Ovary (tissue), 9 donors: Measurements from ENCODE around the gene CDHR3. TPM values are rescaled to one million over a fixed set of nuclear protein-coding genes. Genes with fewer than 3 reads are reported as not detected.

Experiments
- DNase-seq, 5 donors: peaks; one replicate each; pipeline ENCODE4 v3.0.0-alpha.2; 2019 to 2020
- H3K27ac ChIP-seq, 2 donors: fragments of 200-600 bp; one replicate each; pipeline versions ENCODE4 v1.5.1 to v1.8.0; 2019 to 2022
- H3K27me3 ChIP-seq: fragments of 200-600 bp; one replicate; pipeline ENCODE4 v1.8.0; 2022
- H3K36me3 ChIP-seq: fragments of 200-600 bp; sonication (generic); one replicate; pipeline ENCODE4 v1.5.1; 2019
- H3K4me1 ChIP-seq: one replicate; pipeline ENCODE4 v1.8.1; 2013; ENCODE audit warnings: mild to moderate bottlenecking, moderate library complexity; ENCODE audit not compliant: insufficient read depth
- H3K4me3 ChIP-seq: fragments of 200-600 bp; sonication (generic); one replicate; pipeline ENCODE4 v1.5.1; 2017
- H3K9me3 ChIP-seq, 2 donors: fragments of 200-600 bp in 1 of 2; sonication (generic) in 1 of 2; one replicate each; pipeline versions ENCODE4 v1.5.1 to v1.8.1; 2013 to 2019; ENCODE audit warnings: mild to moderate bottlenecking in 1 of 2, moderate library complexity in 1 of 2
- CTCF ChIP-seq, 3 donors: fragments of 450-650 bp in 2 of 3; fragments of 200-600 bp in 1 of 3; IDR thresholded peaks; one replicate each; pipeline versions ENCODE4 v1.5.1 to v1.8.0; 2016 to 2022; ENCODE audit warnings: antibody characterized with exemption in 3 of 3, mild to moderate bottlenecking in 1 of 3
- EP300 ChIP-seq: sonication (generic); formaldehyde crosslinking; IDR thresholded peaks from one replicate; pipeline ENCODE4 v1.6.1; 2017; ENCODE audit warnings: antibody characterized with exemption
- POLR2A ChIP-seq: fragments of 450-650 bp; IDR thresholded peaks from one replicate; pipeline ENCODE4 v1.6.1; 2017; ENCODE audit warnings: antibody characterized with exemption, mild to moderate bottlenecking, moderate library complexity
- WGBS, 3 donors: extraction: QIAGEN DNeasy Blood & Tissue Kit in 1 of 3; methylation state at CpG; one replicate each; pipeline versions ENCODE4 v1.1.5 to v1.1.7; 2013 to 2017; 5-methylcytosine and 5-hydroxymethylcytosine counted together
- intact Hi-C, 4 donors: fragments of 100-400 bp; cut with DNase I; formaldehyde crosslinking; loops; one replicate each; pipeline versions ENCODE4 v1.11.0 to v1.15.1; 2022 to 2023
- polyA plus RNA-seq, 2 donors: library from polyadenylated mRNA; stranded (reverse); fragments of 200-250 nt in 1 of 2; fragments of 350-450 nt in 1 of 2; fragmentation: Illumina TruSeq in 1 of 2; extraction: RNeasy Lipid Tissue Mini Kit (QIAGEN cat#74804) in 1 of 2; gene quantifications; one replicate each; pipeline ENCODE4 v1.2.3, GENCODE V29; 2013 to 2014
- total RNA-seq, 7 donors: library from RNA; depleted of rRNA in 2 of 7; stranded (reverse); fragments of >200 nt in 2 of 7; fragmentation: NEBNext Ultra II Directional in 3 of 7; extraction: Animal tissue kit (Norgen Biotek cat#: 25700) in 3 of 7; gene quantifications; one replicate each; pipeline versions ENCODE4 v1.1.0 to v1.2.4, GENCODE V29; 2016 to 2023
- donor health status: DM: no; HTN: no; CAD: no; lungs with moderate emphysema.
- donor health status: DM: no; HTN: no; CAD: no.
- donor health status: Bipolar disorder and iron deficiency.
- donor health status: DM: yes; HTN: yes; CAD: no.
- donor health status: DM: no; HTN: no; CAD: no.
- donor health status: DM: yes; HTN: yes; CAD: no.

Gene CDHR3
- total and polyA plus RNA-seq, 9 donors: 1.8 to 76.4 (median 8.6) TPM

- DNase-seq: peak in 1 of 5 donors; percentile 36
- Histone ChIP-seq H3K27ac (no peak overlapping the region), H3K27me3 (no peaks in the 10 kb centered on the region), H3K9me3 (no peaks in the 10 kb centered on the region), H3K36me3 (no peaks in the 10 kb centered on the region), H3K4me3 (no peak overlapping the region), H3K4me1 (peaks cover 1% of the 10 kb centered on the region)
- intact Hi-C loops: loop anchor here in 3 of 4 donors (5.0 to 10.0 kb wide), 3 partner anchors 282 to 397 kb away; no protein-coding TSS in a partner anchor
- TF ChIP-seq CTCF (IDR thresholded peaks at IDR 0.05): no peak
- 94 to 98% (median 94%) methylated on average over 9 of the region's 9 CpGs for WGBS, 3 donors
Measured at GRCh38 chr7:106049139-106049752, 86.2 kb downstream of the CDHR3 start.

DNA sequence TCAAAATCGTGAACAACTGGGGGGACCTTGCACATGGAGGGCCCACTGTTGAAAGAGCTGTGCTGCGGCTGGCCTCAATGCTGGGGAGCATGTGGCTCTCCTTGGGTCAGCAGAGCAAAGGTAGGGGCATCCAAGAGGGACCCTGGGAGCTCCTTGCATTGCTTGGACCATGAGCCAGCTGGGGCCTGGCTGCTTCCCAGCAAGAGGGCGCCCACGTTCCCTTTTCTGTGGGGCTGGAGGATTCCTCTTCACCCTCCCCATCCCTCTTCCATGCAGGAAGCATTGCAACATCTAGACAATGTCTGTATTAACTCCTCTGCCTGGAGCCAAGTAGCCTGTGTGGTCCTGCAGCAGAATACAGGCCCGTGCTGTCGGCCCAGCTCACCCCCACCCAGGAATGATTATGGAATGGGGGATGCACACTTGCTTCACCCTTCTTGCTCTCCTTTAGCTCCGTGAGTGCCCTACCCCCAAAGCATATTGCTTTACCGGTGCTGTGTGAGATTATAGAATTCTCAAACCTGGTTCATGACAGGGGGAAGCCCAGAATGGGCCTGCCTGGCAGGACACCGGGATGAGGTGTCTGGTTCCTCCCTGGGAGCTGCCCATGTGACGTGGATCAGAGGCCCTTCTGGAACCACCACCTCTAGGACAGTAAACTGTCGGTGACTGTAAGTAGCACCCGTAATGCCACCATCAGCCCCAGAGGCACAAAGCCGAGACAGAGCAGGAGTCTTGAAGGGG is 87.1 kb downstream of the CDHR3 start:
- no peak overlapping the region for H3K4me3 ChIP-seq
- TF ChIP-seq POLR2A: no peak
- no peak for TF ChIP-seq EP300
- TF ChIP-seq CTCF (IDR thresholded peaks at IDR 0.05): no peak
- H3K27me3 ChIP-seq: no peaks in the 10 kb centered on the region
- no peaks in the 10 kb centered on the region for H3K9me3 ChIP-seq
- WGBS, 3 donors: 61 to 67% (median 63%) methylated on average over 13 of the region's 13 CpGs
- intact Hi-C loops: no loop called here
- H3K36me3 ChIP-seq: no peaks in the 10 kb centered on the region
- H3K4me1 ChIP-seq: peaks cover 1% of the 10 kb centered on the region
- no peak overlapping the region for H3K27ac ChIP-seq
- DNase-seq: peak in 4 of 5 donors; percentile 50 to 74 (median 54)

- Histone ChIP-seq H3K9me3 (no peaks in the 10 kb centered on the region), H3K4me3 (no peak overlapping the region), H3K27me3 (no peaks in the 10 kb centered on the region), H3K4me1 (no peaks in the 10 kb centered on the region), H3K36me3 (no peaks in the 10 kb centered on the region), H3K27ac (no peak overlapping the region)
- 44 to 67% (median 54%) methylated on average over 5 of the region's 5 CpGs for WGBS, 3 donors
- DNase-seq: no peak
- TF ChIP-seq EP300 (no peak), POLR2A (no peak), CTCF (IDR thresholded peaks at IDR 0.05) (no peak)
- intact Hi-C loops: no loop called here
Measured at GRCh38 chr7:106050746-106051117, 87.7 kb downstream of the CDHR3 start.

- DNase-seq: no peak
- intact Hi-C loops: no loop called here
- Histone ChIP-seq H3K4me3 (no peak overlapping the region), H3K27ac (no peak overlapping the region), H3K4me1 (no peaks in the 10 kb centered on the region), H3K27me3 (no peaks in the 10 kb centered on the region), H3K9me3 (no peaks in the 10 kb centered on the region), H3K36me3 (no peaks in the 10 kb centered on the region)
- TF ChIP-seq POLR2A (no peak), EP300 (no peak)
- 38 to 64% (median 51%) methylated on average over 2 of the region's 2 CpGs for WGBS, 3 donors
Measured at GRCh38 chr7:106052681-106053080, 89.6 kb downstream of the CDHR3 start.

GRCh38 chr7:106053109-106053508 is 90.0 kb downstream of the CDHR3 start:
- intact Hi-C loops: no loop called here
- Histone ChIP-seq H3K4me3 (no peak overlapping the region), H3K27me3 (no peaks in the 10 kb centered on the region), H3K9me3 (no peaks in the 10 kb centered on the region), H3K36me3 (no peaks in the 10 kb centered on the region), H3K4me1 (no peaks in the 10 kb centered on the region), H3K27ac (no peak overlapping the region)
- WGBS, 3 donors: 64 to 79% (median 76%) methylated on average over 5 of the region's 5 CpGs
- TF ChIP-seq POLR2A (no peak), CTCF (IDR thresholded peaks at IDR 0.05) (no peak), EP300 (no peak)
- DNase-seq: no peak
